HG03108 (cell line): Measurements from ENCODE around the gene FA2H.
A peak's percentile ranks its signal among the peaks of the same experiment; 100 is the strongest.
"Not testable (repeated sequence)": the region's sequence is repeated elsewhere in the genome, so short reads cannot be mapped to it uniquely, and the experiment has no call there.

Experiments
- ATAC-seq: cut with Tn5 transposase; IDR thresholded peaks from one replicate; pipeline ENCODE4 v1.9.1; 2021; ENCODE audit warnings: moderate library complexity; ENCODE audit not compliant: unreplicated experiment

Gene FA2H

GRCh38 chr16:74725651-74726455, 48.8 kb downstream of the FA2H start:
- no peak for ATAC-seq

GRCh38 chr16:74724820-74725549, 49.6 kb downstream of the FA2H start:
- no peak for ATAC-seq

- no peak for ATAC-seq
Observed at GRCh38 chr16:74723256-74723655, 51.4 kb downstream of the FA2H start.

GRCh38 chr16:74722156-74722555, 52.5 kb downstream of the FA2H start:
- not testable (repeated sequence) for ATAC-seq

- no peak for ATAC-seq
Observed at GRCh38 chr16:74721716-74722115, 52.9 kb downstream of the FA2H start.

- no peak for ATAC-seq
Observed at GRCh38 chr16:74720579-74720978, 54.0 kb downstream of the FA2H start.

- ATAC-seq, result no peak
Observed at GRCh38 chr16:74718741-74719610, 55.6 kb downstream of the FA2H start.

- ATAC-seq, result no peak
Observed at GRCh38 chr16:74718140-74718539, 56.5 kb downstream of the FA2H start.

- no peak for ATAC-seq
Observed at GRCh38 chr16:74717367-74717766, 57.3 kb downstream of the FA2H start.

GRCh38 chr16:74716355-74716754, 58.3 kb downstream of the FA2H start:
- ATAC-seq, result no peak

GRCh38 chr16:74713876-74714275, 60.7 kb downstream of the FA2H start:
- ATAC-seq, result no peak

GRCh38 chr16:74713325-74713724, 61.3 kb downstream of the FA2H start:
- no peak for ATAC-seq

- ATAC-seq, result no peak
Observed at GRCh38 chr16:74711938-74712337, 62.7 kb downstream of the FA2H start.

GRCh38 chr16:74710401-74710800, 64.2 kb downstream of the FA2H start:
- ATAC-seq, result no peak

GRCh38 chr16:74709441-74709877, 65.2 kb downstream of the FA2H start:
- peak; percentile 83 for ATAC-seq

- peak; percentile 40 for ATAC-seq
Observed at GRCh38 chr16:74700438-74701225, 74.0 kb downstream of the FA2H start, which contains the start of gene MLKL. Gene MLKL (minus strand): TSS chr16:74700862. CDS start chr16:74695757, 5,105 bp downstream.

- ATAC-seq, result peak; percentile 14
Observed at GRCh38 chr16:74700116-74700437, 74.5 kb downstream of the FA2H start.

GRCh38 chr16:74699666-74700065, 75.0 kb downstream of the FA2H start:
- ATAC-seq, result no peak

- no peak for ATAC-seq
Observed at GRCh38 chr16:74698222-74698621, 76.4 kb downstream of the FA2H start.
